ENCODE measurements around the gene ODAD4. TPM values are rescaled to one million over a fixed set of nuclear protein-coding genes. Genes with fewer than 3 reads are reported as not detected.

ODAD4 gene
- total and polyA plus RNA-seq, 2 donors from 2014 or later = 4.6 to 6.0 TPM

GRCh38 chr17:41974658-41975057 lies 44.2 kb downstream of the ODAD4 start:
- peaks cover 4 to 30% (median 11%) of the 10 kb centered on the region in 3 donors for H3K36me3 ChIP-seq (ENCODE audit: control insufficient read depth in 2 of 3, insufficient read depth in 3 of 3, low read length in 3 of 3)
- FAIRE-seq (no peak), DNase-seq (no peak)
- no peak overlapping the region for H3K27ac ChIP-seq (ENCODE audit: low read depth in 2 of 2, low read length in 2 of 2)
- peaks cover 0 to 52% (median 48%) of the 10 kb centered on the region in 3 donors for H3K4me1 ChIP-seq (ENCODE audit: control insufficient read depth in 2 of 3, insufficient read depth in 2 of 3, low read depth in 1 of 3, low read length in 3 of 3)
- TF ChIP-seq CTCF (IDR thresholded peaks at IDR 0.05; ENCODE audit: borderline replicate concordance, extremely low read depth, insufficient read depth) = no peak
- no peak overlapping the region for H3K9ac ChIP-seq (ENCODE audit: low read length in 3 of 3)
- intact Hi-C loops (cut with DNase I) = no loop called here
- no peaks in the 10 kb centered on the region for H3K27me3 ChIP-seq (ENCODE audit: control insufficient read depth, insufficient read depth, low read length)
- H3K9me3 ChIP-seq (ENCODE audit: control insufficient read depth in 2 of 3, insufficient read depth in 1 of 3, low read length in 3 of 3) = no peaks in the 10 kb centered on the region
- no peak overlapping the region for H3K4me3 ChIP-seq (ENCODE audit: low read length in 3 of 3)

GRCh38 chr17:41975099-41976083 lies 45.0 kb downstream of the ODAD4 start:
- DNase-seq = no peak
- H3K36me3 ChIP-seq (ENCODE audit: control insufficient read depth in 2 of 3, insufficient read depth in 3 of 3, low read length in 3 of 3) = peaks cover 4 to 33% (median 12%) of the 10 kb centered on the region in 3 donors
- H3K9ac ChIP-seq (ENCODE audit: low read length in 3 of 3) = no peak overlapping the region
- H3K4me1 ChIP-seq (ENCODE audit: control insufficient read depth in 2 of 3, insufficient read depth in 2 of 3, low read depth in 1 of 3, low read length in 3 of 3) = peaks cover 0 to 50% (median 48%) of the 10 kb centered on the region in 3 donors
- no peaks in the 10 kb centered on the region for H3K9me3 ChIP-seq (ENCODE audit: control insufficient read depth in 2 of 3, insufficient read depth in 1 of 3, low read length in 3 of 3)
- H3K27me3 ChIP-seq (ENCODE audit: control insufficient read depth, insufficient read depth, low read length) = no peaks in the 10 kb centered on the region
- FAIRE-seq = no peak
- H3K4me3 ChIP-seq (ENCODE audit: low read length in 3 of 3) = no peak overlapping the region
- TF ChIP-seq CTCF (IDR thresholded peaks at IDR 0.05; ENCODE audit: borderline replicate concordance, extremely low read depth, insufficient read depth) = no peak
- intact Hi-C loops (cut with DNase I) = no loop called here
- peak overlapping the region; percentile 35 to 63 for H3K27ac ChIP-seq (ENCODE audit: low read depth in 2 of 2, low read length in 2 of 2)

- peak overlapping the region; percentile 35 to 63 for H3K27ac ChIP-seq (ENCODE audit: low read depth in 2 of 2, low read length in 2 of 2)
- H3K36me3 ChIP-seq (ENCODE audit: control insufficient read depth in 2 of 3, insufficient read depth in 3 of 3, low read length in 3 of 3) = peaks cover 6 to 35% (median 14%) of the 10 kb centered on the region in 3 donors
- DNase-seq (peak in 2 of 5 donors; percentile 47 to 80), FAIRE-seq (no peak)
- TF ChIP-seq CTCF (IDR thresholded peaks at IDR 0.05; ENCODE audit: borderline replicate concordance, extremely low read depth, insufficient read depth) = no peak
- H3K4me1 ChIP-seq (ENCODE audit: control insufficient read depth in 2 of 3, insufficient read depth in 2 of 3, low read depth in 1 of 3, low read length in 3 of 3) = peaks cover 0 to 46% (median 40%) of the 10 kb centered on the region in 3 donors
- H3K9me3 ChIP-seq (ENCODE audit: control insufficient read depth in 2 of 3, insufficient read depth in 1 of 3, low read length in 3 of 3) = no peaks in the 10 kb centered on the region
- peak overlapping the region in 1 of 3 donors; percentile 15 for H3K4me3 ChIP-seq (ENCODE audit: low read length in 3 of 3)
- intact Hi-C loops (cut with DNase I) = no loop called here
- no peak overlapping the region for H3K9ac ChIP-seq (ENCODE audit: low read length in 3 of 3)
- no peaks in the 10 kb centered on the region for H3K27me3 ChIP-seq (ENCODE audit: control insufficient read depth, insufficient read depth, low read length)
Observed at GRCh38 chr17:41976142-41976768, 45.8 kb downstream of the ODAD4 start.

Data from kidney (tissue), 14 donors.